ENCODE results near the gene ACVR1C. TPM values are rescaled to one million over a fixed set of nuclear protein-coding genes. Genes with fewer than 3 reads are reported as not detected.

The ACVR1C gene
- total RNA-seq, 2 donors from 2014 or later: 0.67 to 1.1 TPM

DNA sequence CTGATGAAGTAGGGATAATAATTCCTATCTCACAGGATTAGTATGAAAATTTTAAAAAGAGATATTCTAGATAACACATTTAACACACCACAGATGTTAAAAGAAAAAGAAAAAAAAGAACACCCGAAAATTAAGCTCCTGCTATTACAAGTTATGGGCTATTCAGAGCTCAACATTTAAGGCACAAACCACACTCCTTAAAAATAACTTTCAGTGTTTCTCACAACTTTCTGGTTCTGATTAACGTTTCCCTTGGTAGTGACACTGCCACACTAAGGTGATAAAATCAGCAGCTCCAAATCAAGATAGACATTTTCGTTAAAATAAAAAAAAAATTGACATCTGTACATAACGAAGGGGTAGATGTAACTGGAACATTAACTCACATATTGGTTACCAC is 26.9 kb downstream of the ACVR1C start:
- Histone ChIP-seq H3K4me3 (no peak overlapping the region), H3K27me3 (no peaks in the 10 kb centered on the region), H3K27ac (no peak overlapping the region), H3K9me3 (no peaks in the 10 kb centered on the region), H3K36me3 (no peaks in the 10 kb centered on the region), H3K4me1 (peaks cover 0 to 3% of the 10 kb centered on the region in 2 donors)
- no peak for DNase-seq (ENCODE audit: low spot score)
- TF ChIP-seq CTCF (IDR thresholded peaks at IDR 0.05): no peak

- DNase-seq (ENCODE audit: low spot score): no peak
- H3K4me3 ChIP-seq: peak overlapping the region; percentile 16 to 29
- no peaks in the 10 kb centered on the region for H3K36me3 ChIP-seq
- peaks cover 0 to 3% of the 10 kb centered on the region in 2 donors for H3K4me1 ChIP-seq
- no peak overlapping the region for H3K27ac ChIP-seq
- peak; percentile 26 to 64 for TF ChIP-seq CTCF (IDR thresholded peaks at IDR 0.05)
- no peaks in the 10 kb centered on the region for H3K27me3 ChIP-seq
- H3K9me3 ChIP-seq: no peaks in the 10 kb centered on the region
Measured at GRCh38 chr2:157596992-157597681, 31.5 kb downstream of the ACVR1C start.

GRCh38 chr2:157593411-157593810 is 35.3 kb downstream of the ACVR1C start:
- Histone ChIP-seq H3K27ac (no peak overlapping the region), H3K9me3 (no peaks in the 10 kb centered on the region), H3K36me3 (no peaks in the 10 kb centered on the region), H3K4me1 (peaks cover 0 to 3% of the 10 kb centered on the region in 2 donors), H3K27me3 (no peaks in the 10 kb centered on the region), H3K4me3 (no peak overlapping the region)
- no peak for TF ChIP-seq CTCF (IDR thresholded peaks at IDR 0.05)
- no peak for DNase-seq (ENCODE audit: low spot score)

- no peaks in the 10 kb centered on the region for H3K9me3 ChIP-seq
- TF ChIP-seq CTCF (IDR thresholded peaks at IDR 0.05): peak in 1 of 2 donors; percentile 43
- peaks cover 0 to 3% of the 10 kb centered on the region in 2 donors for H3K4me1 ChIP-seq
- no peaks in the 10 kb centered on the region for H3K27me3 ChIP-seq
- H3K4me3 ChIP-seq: no peak overlapping the region
- H3K36me3 ChIP-seq: no peaks in the 10 kb centered on the region
- no peak overlapping the region for H3K27ac ChIP-seq
- no peak for DNase-seq (ENCODE audit: low spot score)
Measured at GRCh38 chr2:157592948-157593347, 35.7 kb downstream of the ACVR1C start.

DNA sequence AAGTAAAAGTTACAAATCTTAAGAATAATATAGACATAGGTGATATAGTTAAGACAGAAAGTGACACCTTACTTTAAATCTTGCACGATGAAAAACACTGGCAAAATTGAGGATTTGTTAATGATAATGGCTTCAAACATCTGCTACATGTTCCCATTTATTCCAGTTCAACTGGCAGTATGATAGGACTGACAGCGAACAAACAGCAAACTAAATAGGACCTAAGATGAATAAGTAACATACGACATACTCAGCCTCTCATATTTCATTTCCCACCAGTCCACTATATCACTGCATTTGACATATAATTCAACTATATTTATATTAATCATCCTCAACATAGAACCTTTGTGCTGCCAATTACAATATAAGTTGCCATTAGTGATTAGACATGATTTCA is 36.3 kb downstream of the ACVR1C start:
- DNase-seq (ENCODE audit: low spot score): no peak
- Histone ChIP-seq H3K4me1 (peaks cover 0 to 3% of the 10 kb centered on the region in 2 donors), H3K36me3 (no peaks in the 10 kb centered on the region), H3K27ac (no peak overlapping the region), H3K27me3 (no peaks in the 10 kb centered on the region), H3K4me3 (no peak overlapping the region), H3K9me3 (no peaks in the 10 kb centered on the region)
- no peak for TF ChIP-seq CTCF (IDR thresholded peaks at IDR 0.05)

DNA sequence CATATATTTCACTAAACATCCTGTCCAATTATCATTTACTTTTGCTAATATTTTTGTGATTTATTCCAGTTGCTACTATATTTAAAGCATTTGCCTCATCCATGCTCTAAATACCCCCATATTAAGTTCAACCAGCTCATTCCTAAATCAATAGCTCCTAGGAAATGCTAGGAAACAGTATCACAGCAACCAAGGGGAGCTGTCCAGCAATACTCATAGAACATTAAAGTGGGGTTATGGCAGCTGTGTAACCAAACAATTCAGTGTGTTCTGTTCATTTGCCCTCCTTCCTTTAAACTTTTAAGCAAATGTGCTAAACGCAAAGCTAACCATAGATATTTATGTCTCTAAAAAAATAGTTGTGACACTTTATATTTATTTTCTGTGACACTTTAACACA is 41.1 kb downstream of the ACVR1C start:
- no peak for TF ChIP-seq CTCF (IDR thresholded peaks at IDR 0.05)
- Histone ChIP-seq H3K9me3 (no peaks in the 10 kb centered on the region), H3K36me3 (no peaks in the 10 kb centered on the region), H3K27ac (no peak overlapping the region), H3K27me3 (no peaks in the 10 kb centered on the region), H3K4me1 (no peaks in the 10 kb centered on the region), H3K4me3 (no peak overlapping the region)
- DNase-seq (ENCODE audit: low spot score): no peak
